GM23338 (cell line): ENCODE results near the gene CRACDL. TPM values are rescaled to one million over a fixed set of nuclear protein-coding genes. Genes with fewer than 3 reads are reported as not detected.

Experiments
- ATAC-seq: fragments of 200-7000 bp; cut with Tn5 transposase; 3 replicates; pipeline ENCODE4 v1.9.1; 2020
- DNase-seq: peaks from one replicate; pipeline ENCODE4 v3.0.0-alpha.2; 2015; ENCODE audit warnings: low spot score
- H2AFZ ChIP-seq: fragments of 200-600 bp; sonication (generic); 2 replicates; pipeline ENCODE4 v1.8.0; 2016; ENCODE audit warnings: antibody characterized with exemption, mild to moderate bottlenecking, moderate library complexity
- H3F3A ChIP-seq: fragments of 200-600 bp; sonication (generic); replicated peaks from 2 replicates; pipeline ENCODE4 v1.8.0; 2017; ENCODE audit warnings: antibody characterized with exemption, mixed run types, low read depth
- H3K27ac ChIP-seq: fragments of 200-600 bp; sonication (generic); 2 replicates; pipeline ENCODE4 v1.6.1; 2016; ENCODE audit warnings: low read depth
- H3K27me3 ChIP-seq: fragments of 200-600 bp; sonication (generic); 2 replicates; pipeline ENCODE4 v1.8.0; 2016; ENCODE audit warnings: mild to moderate bottlenecking, mixed run types, moderate library complexity; ENCODE audit not compliant: insufficient read depth
- H3K36me3 ChIP-seq: fragments of 200-600 bp; sonication (generic); 2 replicates; pipeline ENCODE4 v1.8.0; 2016; ENCODE audit warnings: mild to moderate bottlenecking; ENCODE audit not compliant: insufficient read depth
- H3K4me1 ChIP-seq: fragments of 200-600 bp; sonication (generic); 2 replicates; pipeline ENCODE4 v1.8.0; 2016; ENCODE audit warnings: mild to moderate bottlenecking, moderate library complexity; ENCODE audit not compliant: insufficient read depth
- H3K4me2 ChIP-seq: fragments of 200-600 bp; sonication (generic); 2 replicates; pipeline ENCODE4 v1.7.1; 2017; ENCODE audit warnings: mixed run types
- H3K4me3 ChIP-seq: fragments of 200-600 bp; sonication (generic); 2 replicates; pipeline ENCODE4 v1.6.1; 2016; ENCODE audit warnings: mixed run types
- H3K79me2 ChIP-seq: fragments of 200-600 bp; sonication (generic); replicated peaks from 2 replicates; pipeline ENCODE4 v1.8.0; 2017; ENCODE audit warnings: mild to moderate bottlenecking; ENCODE audit not compliant: insufficient read depth
- H3K9me2 ChIP-seq: fragments of 200-600 bp; sonication (generic); 2 replicates; pipeline ENCODE4 v1.8.0; 2017; ENCODE audit not compliant: insufficient read depth
- H4K20me1 ChIP-seq: fragments of 200-600 bp; sonication (generic); replicated peaks from 2 replicates; pipeline ENCODE4 v1.8.0; 2017; ENCODE audit warnings: mild to moderate bottlenecking; ENCODE audit not compliant: insufficient read depth
- H3K27ac Mint-ChIP-seq: 2 replicates; pipeline ENCODE4 v1.8.0; 2020; ENCODE audit warnings: inconsistent platforms, mild to moderate bottlenecking, moderate library complexity, mixed read lengths
- H3K27me3 Mint-ChIP-seq: 3 replicates; pipeline ENCODE4 v1.8.0; 2022; ENCODE audit warnings: low read depth, mild to moderate bottlenecking, moderate library complexity, mixed read lengths, inconsistent platforms; ENCODE audit not compliant: insufficient read depth, poor library complexity
- H3K36me3 Mint-ChIP-seq: 3 replicates; pipeline ENCODE4 v1.8.0; 2021; ENCODE audit warnings: low read depth, mild to moderate bottlenecking, inconsistent platforms, moderate library complexity, mixed read lengths
- H3K4me1 Mint-ChIP-seq: 3 replicates; pipeline ENCODE4 v1.8.0; 2020; ENCODE audit warnings: mild to moderate bottlenecking, inconsistent platforms, mixed read lengths
- H3K4me3 Mint-ChIP-seq: 3 replicates; pipeline ENCODE4 v1.8.0; 2021; ENCODE audit warnings: moderate library complexity, mild to moderate bottlenecking, inconsistent platforms, mixed read lengths
- H3K9me3 Mint-ChIP-seq: 3 replicates; pipeline ENCODE4 v1.8.0; 2020; ENCODE audit warnings: moderate library complexity, mild to moderate bottlenecking, inconsistent platforms, mixed read lengths
- CREB1 ChIP-seq: fragments of 250-450 bp; sonication (Bioruptor Pico); IDR thresholded peaks from 2 replicates; pipeline ENCODE4 v1.5.0; 2020; ENCODE audit warnings: low read depth, mild to moderate bottlenecking, moderate library complexity
- CTCF ChIP-seq, 2 experiments: fragments of 200-600 bp in 1 of 2; sonication (generic) in 1 of 2; conservative IDR thresholded peaks; 2 replicates each; pipeline versions ENCODE4 v1.5.1 to v1.6.1; 2016 to 2017; ENCODE audit warnings: antibody characterized with exemption in 2 of 2, low read depth in 2 of 2, mild to moderate bottlenecking in 2 of 2, moderate library complexity in 1 of 2
- EZH2phosphoT487 ChIP-seq: fragments of 200-600 bp; sonication (generic); IDR thresholded peaks from one replicate; pipeline ENCODE4 v1.8.1; 2018; ENCODE audit warnings: antibody characterized with exemption; ENCODE audit not compliant: unreplicated experiment
- NANOG ChIP-seq: IDR thresholded peaks from 2 replicates; pipeline ENCODE4 v1.6.1; 2016; ENCODE audit warnings: antibody characterized with exemption, borderline replicate concordance
- POLR2AphosphoS5 ChIP-seq: IDR thresholded peaks from 2 replicates; pipeline ENCODE4 v1.6.1; 2016; ENCODE audit warnings: antibody characterized with exemption, low read depth
- STAT1 ChIP-seq: IDR thresholded peaks from one replicate; pipeline ENCODE4 v1.6.1; 2016; ENCODE audit warnings: antibody characterized with exemption; ENCODE audit not compliant: unreplicated experiment
- ZNF331 ChIP-seq: fragments of 250-450 bp; sonication (Bioruptor Pico); IDR thresholded peaks from 2 replicates; pipeline ENCODE4 v1.5.0; 2020; ENCODE audit warnings: low read depth, mild to moderate bottlenecking, moderate library complexity
- polyA plus RNA-seq: library from polyadenylated mRNA; unstranded; fragments of >200 nt; fragmentation: Nextera tagmentation; extraction: Ambion mirVana; gene quantifications from 2 replicates; pipeline ENCODE4 v1.2.1, GENCODE V29; 2016
- total RNA-seq: library from RNA; depleted of rRNA; stranded (reverse); fragments of >200 nt; shearing (Covaris generic); gene quantifications from 2 replicates; pipeline ENCODE4 v1.2.3, GENCODE V29; 2014
- TF ChIP-seq, protein P1 (sequence below): IDR thresholded peaks from one replicate; pipeline ENCODE4 v1.6.1; 2018; ENCODE audit warnings: antibody characterized with exemption; ENCODE audit not compliant: unreplicated experiment
- TF ChIP-seq, protein P2 (sequence below): fragments of 250-450 bp; sonication (Bioruptor Pico); IDR thresholded peaks from 2 replicates; pipeline ENCODE4 v1.5.0; 2020; ENCODE audit warnings: mild to moderate bottlenecking, moderate library complexity

CRACDL gene
- total and polyA plus RNA-seq, 2 experiments from 2014 or later = 0.14 to 0.16 TPM

GRCh38 chr2:98799375-98800329 is 136.4 kb downstream of the CRACDL start:
- peaks cover 7% of the 10 kb centered on the region for H3K27me3 Mint-ChIP-seq

More at GRCh38 chr2:98799375-98800329, 136.4 kb downstream of the CRACDL start:
- Histone ChIP-seq H3K4me3 (no peak overlapping the region), H4K20me1 (no peaks in the 10 kb centered on the region), H3K4me2 (no peak overlapping the region), H3F3A (no peaks in the 10 kb centered on the region), H3K79me2 (no peaks in the 10 kb centered on the region), H3K4me1 (no peaks in the 10 kb centered on the region), H2AFZ (no peak overlapping the region), H3K9me2 (no peaks in the 10 kb centered on the region), H3K36me3 (no peaks in the 10 kb centered on the region), H3K27ac (no peak overlapping the region), H3K27me3 (no peaks in the 10 kb centered on the region)
- Mint-ChIP-seq H3K4me3 (no peak overlapping the region), H3K4me1 (no peaks in the 10 kb centered on the region), H3K36me3 (no peaks in the 10 kb centered on the region), H3K27ac (no peak overlapping the region), H3K9me3 (no peaks in the 10 kb centered on the region)
- DNase-seq = no peak
- no peak for ATAC-seq
- TF ChIP-seq, protein P1, sequence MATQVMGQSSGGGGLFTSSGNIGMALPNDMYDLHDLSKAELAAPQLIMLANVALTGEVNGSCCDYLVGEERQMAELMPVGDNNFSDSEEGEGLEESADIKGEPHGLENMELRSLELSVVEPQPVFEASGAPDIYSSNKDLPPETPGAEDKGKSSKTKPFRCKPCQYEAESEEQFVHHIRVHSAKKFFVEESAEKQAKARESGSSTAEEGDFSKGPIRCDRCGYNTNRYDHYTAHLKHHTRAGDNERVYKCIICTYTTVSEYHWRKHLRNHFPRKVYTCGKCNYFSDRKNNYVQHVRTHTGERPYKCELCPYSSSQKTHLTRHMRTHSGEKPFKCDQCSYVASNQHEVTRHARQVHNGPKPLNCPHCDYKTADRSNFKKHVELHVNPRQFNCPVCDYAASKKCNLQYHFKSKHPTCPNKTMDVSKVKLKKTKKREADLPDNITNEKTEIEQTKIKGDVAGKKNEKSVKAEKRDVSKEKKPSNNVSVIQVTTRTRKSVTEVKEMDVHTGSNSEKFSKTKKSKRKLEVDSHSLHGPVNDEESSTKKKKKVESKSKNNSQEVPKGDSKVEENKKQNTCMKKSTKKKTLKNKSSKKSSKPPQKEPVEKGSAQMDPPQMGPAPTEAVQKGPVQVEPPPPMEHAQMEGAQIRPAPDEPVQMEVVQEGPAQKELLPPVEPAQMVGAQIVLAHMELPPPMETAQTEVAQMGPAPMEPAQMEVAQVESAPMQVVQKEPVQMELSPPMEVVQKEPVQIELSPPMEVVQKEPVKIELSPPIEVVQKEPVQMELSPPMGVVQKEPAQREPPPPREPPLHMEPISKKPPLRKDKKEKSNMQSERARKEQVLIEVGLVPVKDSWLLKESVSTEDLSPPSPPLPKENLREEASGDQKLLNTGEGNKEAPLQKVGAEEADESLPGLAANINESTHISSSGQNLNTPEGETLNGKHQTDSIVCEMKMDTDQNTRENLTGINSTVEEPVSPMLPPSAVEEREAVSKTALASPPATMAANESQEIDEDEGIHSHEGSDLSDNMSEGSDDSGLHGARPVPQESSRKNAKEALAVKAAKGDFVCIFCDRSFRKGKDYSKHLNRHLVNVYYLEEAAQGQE = no peak
- no peak for TF ChIP-seq CTCF (conservative IDR thresholded peaks at IDR 0.05; ENCODE audit: low read depth in 2 of 2)
- TF ChIP-seq, protein P2, sequence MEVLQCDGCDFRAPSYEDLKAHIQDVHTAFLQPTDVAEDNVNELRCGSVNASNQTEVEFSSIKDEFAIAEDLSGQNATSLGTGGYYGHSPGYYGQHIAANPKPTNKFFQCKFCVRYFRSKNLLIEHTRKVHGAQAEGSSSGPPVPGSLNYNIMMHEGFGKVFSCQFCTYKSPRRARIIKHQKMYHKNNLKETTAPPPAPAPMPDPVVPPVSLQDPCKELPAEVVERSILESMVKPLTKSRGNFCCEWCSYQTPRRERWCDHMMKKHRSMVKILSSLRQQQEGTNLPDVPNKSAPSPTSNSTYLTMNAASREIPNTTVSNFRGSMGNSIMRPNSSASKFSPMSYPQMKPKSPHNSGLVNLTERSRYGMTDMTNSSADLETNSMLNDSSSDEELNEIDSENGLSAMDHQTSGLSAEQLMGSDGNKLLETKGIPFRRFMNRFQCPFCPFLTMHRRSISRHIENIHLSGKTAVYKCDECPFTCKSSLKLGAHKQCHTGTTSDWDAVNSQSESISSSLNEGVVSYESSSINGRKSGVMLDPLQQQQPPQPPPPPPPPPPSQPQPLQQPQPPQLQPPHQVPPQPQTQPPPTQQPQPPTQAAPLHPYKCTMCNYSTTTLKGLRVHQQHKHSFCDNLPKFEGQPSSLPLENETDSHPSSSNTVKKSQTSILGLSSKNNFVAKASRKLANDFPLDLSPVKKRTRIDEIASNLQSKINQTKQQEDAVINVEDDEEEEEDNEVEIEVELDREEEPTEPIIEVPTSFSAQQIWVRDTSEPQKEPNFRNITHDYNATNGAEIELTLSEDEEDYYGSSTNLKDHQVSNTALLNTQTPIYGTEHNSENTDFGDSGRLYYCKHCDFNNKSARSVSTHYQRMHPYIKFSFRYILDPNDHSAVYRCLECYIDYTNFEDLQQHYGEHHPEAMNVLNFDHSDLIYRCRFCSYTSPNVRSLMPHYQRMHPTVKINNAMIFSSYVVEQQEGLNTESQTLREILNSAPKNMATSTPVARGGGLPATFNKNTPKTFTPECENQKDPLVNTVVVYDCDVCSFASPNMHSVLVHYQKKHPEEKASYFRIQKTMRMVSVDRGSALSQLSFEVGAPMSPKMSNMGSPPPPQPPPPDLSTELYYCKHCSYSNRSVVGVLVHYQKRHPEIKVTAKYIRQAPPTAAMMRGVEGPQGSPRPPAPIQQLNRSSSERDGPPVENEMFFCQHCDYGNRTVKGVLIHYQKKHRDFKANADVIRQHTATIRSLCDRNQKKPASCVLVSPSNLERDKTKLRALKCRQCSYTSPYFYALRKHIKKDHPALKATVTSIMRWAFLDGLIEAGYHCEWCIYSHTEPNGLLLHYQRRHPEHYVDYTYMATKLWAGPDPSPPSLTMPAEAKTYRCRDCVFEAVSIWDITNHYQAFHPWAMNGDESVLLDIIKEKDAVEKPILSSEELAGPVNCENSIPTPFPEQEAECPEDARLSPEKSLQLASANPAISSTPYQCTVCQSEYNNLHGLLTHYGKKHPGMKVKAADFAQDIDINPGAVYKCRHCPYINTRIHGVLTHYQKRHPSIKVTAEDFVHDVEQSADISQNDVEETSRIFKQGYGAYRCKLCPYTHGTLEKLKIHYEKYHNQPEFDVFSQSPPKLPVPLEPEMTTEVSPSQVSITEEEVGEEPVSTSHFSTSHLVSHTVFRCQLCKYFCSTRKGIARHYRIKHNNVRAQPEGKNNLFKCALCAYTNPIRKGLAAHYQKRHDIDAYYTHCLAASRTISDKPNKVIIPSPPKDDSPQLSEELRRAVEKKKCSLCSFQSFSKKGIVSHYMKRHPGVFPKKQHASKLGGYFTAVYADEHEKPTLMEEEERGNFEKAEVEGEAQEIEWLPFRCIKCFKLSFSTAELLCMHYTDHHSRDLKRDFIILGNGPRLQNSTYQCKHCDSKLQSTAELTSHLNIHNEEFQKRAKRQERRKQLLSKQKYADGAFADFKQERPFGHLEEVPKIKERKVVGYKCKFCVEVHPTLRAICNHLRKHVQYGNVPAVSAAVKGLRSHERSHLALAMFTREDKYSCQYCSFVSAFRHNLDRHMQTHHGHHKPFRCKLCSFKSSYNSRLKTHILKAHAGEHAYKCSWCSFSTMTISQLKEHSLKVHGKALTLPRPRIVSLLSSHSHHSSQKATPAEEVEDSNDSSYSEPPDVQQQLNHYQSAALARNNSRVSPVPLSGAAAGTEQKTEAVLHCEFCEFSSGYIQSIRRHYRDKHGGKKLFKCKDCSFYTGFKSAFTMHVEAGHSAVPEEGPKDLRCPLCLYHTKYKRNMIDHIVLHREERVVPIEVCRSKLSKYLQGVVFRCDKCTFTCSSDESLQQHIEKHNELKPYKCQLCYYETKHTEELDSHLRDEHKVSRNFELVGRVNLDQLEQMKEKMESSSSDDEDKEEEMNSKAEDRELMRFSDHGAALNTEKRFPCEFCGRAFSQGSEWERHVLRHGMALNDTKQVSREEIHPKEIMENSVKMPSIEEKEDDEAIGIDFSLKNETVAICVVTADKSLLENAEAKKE (CRISPR knock-in tag) = no peak
- no peak for TF ChIP-seq CREB1 (CRISPR knock-in tag)
- no peak for TF ChIP-seq EZH2phosphoT487
- no peak for TF ChIP-seq STAT1
- TF ChIP-seq ZNF331 (CRISPR knock-in tag) = no peak
- TF ChIP-seq POLR2AphosphoS5 = no peak
- TF ChIP-seq NANOG = no peak
